GM21825 (cell line): ENCODE measurements around the gene RBBP8NL.

Experiments used
- ATAC-seq: cut with Tn5 transposase; IDR thresholded peaks from one replicate; pipeline ENCODE4 v1.9.1; 2021; ENCODE audit warnings: mild to moderate bottlenecking, moderate library complexity; ENCODE audit not compliant: unreplicated experiment

Gene RBBP8NL, protein sequence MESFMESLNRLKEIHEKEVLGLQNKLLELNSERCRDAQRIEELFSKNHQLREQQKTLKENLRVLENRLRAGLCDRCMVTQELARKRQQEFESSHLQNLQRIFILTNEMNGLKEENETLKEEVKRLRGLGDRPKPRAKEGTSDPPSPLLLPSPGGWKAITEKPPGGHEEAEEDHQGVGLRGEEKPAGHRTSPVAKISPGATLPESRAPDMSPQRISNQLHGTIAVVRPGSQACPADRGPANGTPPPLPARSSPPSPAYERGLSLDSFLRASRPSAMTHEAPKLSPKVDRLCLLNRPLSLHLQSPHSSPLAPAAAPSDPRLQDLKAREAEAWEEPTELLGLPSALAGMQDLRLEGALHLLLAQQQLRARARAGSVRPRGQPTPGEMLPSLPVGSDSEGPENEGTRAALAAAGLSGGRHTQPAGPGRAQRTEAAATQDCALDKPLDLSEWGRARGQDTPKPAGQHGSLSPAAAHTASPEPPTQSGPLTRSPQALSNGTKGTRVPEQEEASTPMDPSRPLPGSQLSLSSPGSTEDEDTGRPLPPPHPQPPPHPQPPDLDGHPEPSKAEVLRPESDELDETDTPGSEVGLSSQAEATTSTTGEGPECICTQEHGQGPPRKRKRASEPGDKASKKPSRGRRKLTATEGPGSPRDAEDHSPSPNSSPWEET

DNA sequence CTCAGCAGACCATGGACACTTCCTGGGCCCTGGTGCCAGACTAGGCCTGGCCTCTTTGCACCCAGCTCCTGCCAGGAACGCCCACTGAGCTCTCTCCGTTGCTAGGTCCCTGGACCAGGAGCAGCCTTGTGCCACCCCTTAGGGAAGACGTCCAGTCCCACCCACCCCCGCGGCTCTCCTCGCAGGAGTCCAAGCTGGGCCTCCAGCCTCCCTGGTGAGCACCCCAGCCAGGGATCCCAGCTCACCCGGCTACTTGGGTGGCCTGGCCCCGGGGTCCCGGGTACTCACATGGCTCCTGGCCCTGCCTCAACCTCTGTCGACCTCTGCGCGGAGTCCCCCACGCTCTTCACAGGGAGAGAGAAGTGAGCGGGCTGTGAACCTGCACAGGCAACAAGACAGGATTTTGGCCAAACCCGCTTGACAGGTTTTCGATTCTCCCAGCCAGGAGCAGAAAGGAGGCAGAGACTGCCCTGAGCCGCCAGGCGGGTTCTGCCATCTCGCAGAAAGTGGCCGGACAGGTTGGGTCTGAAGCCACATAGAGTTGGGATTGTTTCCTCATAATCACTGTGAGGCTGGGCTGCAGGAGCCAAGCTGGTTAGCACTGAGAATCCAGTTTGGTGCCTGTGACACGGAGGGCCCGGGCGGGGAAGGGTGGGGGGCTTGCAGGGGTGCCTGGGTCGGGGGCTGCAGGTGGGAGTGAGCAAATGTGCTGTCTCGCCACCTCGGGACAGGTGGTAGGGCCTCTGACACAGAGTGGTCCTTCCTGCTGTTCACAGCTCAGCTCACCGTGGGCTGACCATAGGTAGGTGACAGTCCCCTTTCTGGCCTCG, at the start of gene RBBP8NL:
Gene RBBP8NL, minus strand, starts transcription at position 368 of the 830 bp plus-strand sequence. CDS start 7,892 bp downstream, outside the sequence.
- no peak for ATAC-seq

GRCh38 chr20:62476056-62476838, 48.9 kb upstream of the RBBP8NL start:
- ATAC-seq: no peak

DNA sequence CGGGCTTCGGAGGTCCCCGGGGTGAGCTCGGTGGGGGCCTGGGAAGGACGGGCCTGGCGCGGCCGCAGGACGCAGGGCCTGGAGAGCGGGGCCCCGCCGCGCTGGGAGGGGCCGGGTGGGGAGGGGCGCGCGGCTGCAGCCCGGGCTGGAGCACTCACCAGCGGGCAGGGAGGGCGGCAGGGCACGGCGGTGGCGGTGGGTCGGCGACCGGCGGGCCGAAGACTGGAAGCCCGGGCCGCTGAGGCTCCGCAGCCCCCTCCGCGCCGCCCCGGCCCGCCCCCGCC, 48.4 kb upstream of the RBBP8NL start, which contains the start of gene GATA5:
Gene GATA5, minus strand, starts transcription at position 224 of the 284 bp plus-strand sequence. CDS start 474 bp downstream, outside the sequence.
- no peak for ATAC-seq

GRCh38 chr20:62475027-62475771, 47.9 kb upstream of the RBBP8NL start:
- no peak for ATAC-seq

GRCh38 chr20:62474604-62475026, 47.3 kb upstream of the RBBP8NL start:
- no peak for ATAC-seq

GRCh38 chr20:62473717-62474603, 46.6 kb upstream of the RBBP8NL start:
- ATAC-seq: no peak

- ATAC-seq: no peak
Measured at GRCh38 chr20:62472941-62473585, 45.7 kb upstream of the RBBP8NL start.

DNA sequence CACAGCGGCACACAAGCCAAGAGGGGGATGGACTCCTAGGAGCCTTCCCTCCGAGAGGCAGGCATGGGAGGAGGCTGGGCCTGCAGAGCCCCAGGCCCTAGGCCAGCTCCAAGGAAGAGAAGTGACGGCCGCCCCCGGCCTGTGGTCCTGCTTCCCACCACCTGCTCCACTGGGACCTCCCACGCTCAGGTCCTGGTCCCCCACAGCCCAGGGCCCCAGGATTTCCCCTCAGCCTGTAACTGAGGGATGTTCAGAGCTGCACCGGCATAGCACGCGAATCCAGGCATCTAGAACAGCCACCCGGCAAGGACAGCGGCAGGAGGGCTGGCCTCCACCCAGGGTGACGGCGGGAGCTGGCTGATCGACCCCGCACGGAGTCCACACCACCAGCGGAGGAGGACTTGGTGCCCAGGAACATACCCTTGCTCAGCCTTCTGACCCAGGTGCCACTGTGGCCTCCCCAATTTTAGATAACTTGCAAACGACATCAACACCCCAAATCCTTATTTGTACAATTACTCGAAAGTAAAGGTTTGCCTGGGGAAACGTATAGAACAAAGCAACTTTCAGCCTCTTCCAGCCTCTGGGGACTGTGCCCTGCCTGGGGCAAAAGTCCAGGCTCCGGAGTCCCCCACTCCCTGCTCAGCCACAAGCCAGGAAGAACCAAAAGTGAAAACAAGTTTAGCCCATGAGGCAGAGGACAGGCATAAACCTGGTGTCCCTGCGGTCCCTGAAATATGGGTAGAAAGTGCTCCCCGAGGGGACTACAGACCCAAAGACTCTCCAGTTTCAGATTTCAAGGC, 45.0 kb upstream of the RBBP8NL start:
- ATAC-seq: no peak

GRCh38 chr20:62470459-62470858, 43.1 kb upstream of the RBBP8NL start:
- ATAC-seq: no peak

- ATAC-seq: no peak
Measured at GRCh38 chr20:62470001-62470400, 42.7 kb upstream of the RBBP8NL start.

GRCh38 chr20:62469352-62469751, 42.0 kb upstream of the RBBP8NL start:
- no peak for ATAC-seq

DNA sequence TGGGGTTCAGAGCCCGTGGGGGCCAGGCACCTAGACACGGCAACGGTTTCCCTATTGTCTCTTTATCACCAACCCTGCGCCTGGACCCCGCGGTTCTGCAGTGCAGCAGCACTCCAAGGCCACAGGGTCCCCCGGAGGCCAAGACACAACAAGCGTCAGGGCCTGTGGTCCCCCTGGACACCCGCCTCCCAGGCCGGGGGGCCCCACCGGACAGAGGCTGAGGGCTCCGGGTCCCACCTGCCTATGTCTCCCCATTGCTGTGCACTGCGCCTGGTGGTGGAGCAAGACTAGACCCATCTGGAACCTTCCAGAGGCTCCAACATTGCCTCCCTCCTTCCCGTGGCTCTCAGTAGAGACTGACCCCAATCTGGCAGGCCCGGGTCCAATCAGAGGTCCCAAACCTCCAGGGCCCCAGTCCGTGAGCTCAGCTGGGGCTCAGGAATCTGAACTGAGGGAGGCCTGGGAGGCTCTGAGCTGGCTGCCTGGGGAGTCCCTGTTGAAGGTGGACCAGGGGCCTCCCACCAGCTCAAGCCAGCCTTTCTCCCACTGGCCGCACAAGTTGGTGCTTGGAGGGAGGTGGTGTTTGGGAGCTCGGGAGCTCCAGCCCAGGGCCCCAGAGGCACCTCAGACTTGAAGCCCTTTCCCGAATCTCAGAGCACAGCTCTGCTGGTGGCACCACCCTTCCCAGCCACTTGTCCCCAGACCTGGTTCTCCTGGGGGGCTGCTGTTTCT, 39.6 kb upstream of the RBBP8NL start:
- ATAC-seq: no peak

DNA sequence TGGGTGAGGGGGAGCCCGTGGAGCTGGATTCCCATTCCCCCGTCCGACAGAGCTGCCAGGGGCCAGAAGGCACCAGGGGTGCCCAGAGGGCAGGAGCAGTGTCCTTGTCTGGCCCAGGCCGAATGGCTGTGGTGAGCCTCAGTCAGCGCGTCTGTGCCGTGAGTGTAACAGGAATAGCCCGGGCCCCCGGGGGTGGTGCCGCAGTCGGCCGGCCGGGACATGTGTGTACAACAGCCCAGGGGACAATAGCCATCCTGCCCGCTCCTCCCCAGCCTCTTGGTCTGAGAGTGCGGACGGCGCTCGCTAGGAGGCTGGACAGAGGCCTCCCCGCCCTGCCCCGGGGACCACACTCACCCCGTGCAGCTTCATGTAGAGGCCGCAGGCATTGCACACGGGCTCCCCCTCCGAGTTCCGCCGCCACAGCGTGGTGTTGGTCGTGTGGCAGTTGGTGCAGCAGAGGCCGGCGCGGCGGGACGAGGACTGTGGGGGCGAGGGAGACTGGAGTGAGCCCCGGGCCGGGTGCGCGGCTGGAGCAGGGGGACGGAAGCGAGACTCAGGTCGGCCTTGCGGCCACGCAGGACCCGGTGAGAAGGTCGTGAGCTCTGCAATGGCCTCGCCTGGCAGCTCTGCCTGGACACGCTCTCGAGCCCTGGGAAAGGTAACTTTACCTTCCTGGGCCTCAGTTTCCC, 38.9 kb upstream of the RBBP8NL start:
- ATAC-seq: no peak

GRCh38 chr20:62464990-62465389, 37.7 kb upstream of the RBBP8NL start:
- ATAC-seq: no peak

GRCh38 chr20:62464425-62464770, 37.1 kb upstream of the RBBP8NL start:
- no peak for ATAC-seq

- ATAC-seq: no peak
Measured at GRCh38 chr20:62463651-62464424, 36.5 kb upstream of the RBBP8NL start.
